Aorta (tissue), 5 donors: ENCODE results near the gene MAD1L1. TPM values are rescaled to one million over a fixed set of nuclear protein-coding genes. Genes with fewer than 3 reads are reported as not detected.

Source experiments
- ATAC-seq: fragments of 200-7000 bp; cut with Tn5 transposase; one replicate; pipeline ENCODE4 v1.9.1; 2022; ENCODE audit warnings: moderate library complexity; ENCODE audit not compliant: low FRiP score
- DNase-seq, 2 donors: peaks; one replicate each; pipeline ENCODE4 v3.0.0-alpha.2; 2020
- H3K27ac ChIP-seq, 2 donors: one replicate each; pipeline ENCODE4 v1.5.1; 2013; ENCODE audit warnings: low read length in 2 of 2, mild to moderate bottlenecking in 2 of 2, moderate library complexity in 2 of 2, control low read depth in 1 of 2, inconsistent platforms in 1 of 2, low read depth in 1 of 2
- H3K27me3 ChIP-seq, 2 donors: one replicate each; pipeline ENCODE4 v1.6.1; 2013; ENCODE audit warnings: control low read depth in 1 of 2, low read length in 1 of 2, mild to moderate bottlenecking in 1 of 2, moderate library complexity in 1 of 2; ENCODE audit not compliant: insufficient read depth in 2 of 2, control insufficient read depth in 1 of 2
- H3K36me3 ChIP-seq, 2 donors: one replicate each; pipeline ENCODE4 v1.6.1; 2013; ENCODE audit warnings: control low read depth in 1 of 2, low read length in 1 of 2, mild to moderate bottlenecking in 1 of 2; ENCODE audit not compliant: insufficient read depth in 2 of 2, control insufficient read depth in 1 of 2
- H3K4me1 ChIP-seq, 2 donors: one replicate each; pipeline ENCODE4 v1.6.1; 2013; ENCODE audit warnings: low read length in 2 of 2, control low read depth in 1 of 2, mild to moderate bottlenecking in 1 of 2, moderate library complexity in 1 of 2; ENCODE audit not compliant: insufficient read depth in 2 of 2, control insufficient read depth in 1 of 2
- H3K4me3 ChIP-seq, 2 donors: one replicate each; pipeline ENCODE4 v1.5.1; 2013; ENCODE audit warnings: low read length in 2 of 2, control low read depth in 1 of 2, mild to moderate bottlenecking in 1 of 2
- H3K9me3 ChIP-seq: one replicate; pipeline ENCODE4 v1.6.1; 2013; ENCODE audit warnings: mild to moderate bottlenecking, low read length; ENCODE audit not compliant: control insufficient read depth
- WGBS, 2 donors: extraction: QIAGEN DNeasy Blood & Tissue Kit; methylation state at CpG; one replicate each; pipeline ENCODE4 v1.1.7; 2013; 5-methylcytosine and 5-hydroxymethylcytosine counted together
- intact Hi-C, 2 donors: fragments of 100-400 bp; cut with DNase I; formaldehyde crosslinking; loops; one replicate each; pipeline versions ENCODE4 v1.14.2 to v1.15.0; 2022
- polyA plus RNA-seq, 2 donors: library from polyadenylated mRNA; stranded (reverse); fragments of 200-250 nt; gene quantifications; one replicate each; pipeline ENCODE4 v1.2.3, GENCODE V29; 2013
- total RNA-seq, 2 donors: library from RNA; stranded (reverse); fragmentation: NEBNext Ultra II Directional; extraction: Animal tissue kit (Norgen Biotek cat#: 25700); gene quantifications; one replicate each; pipeline ENCODE4 v1.2.1, GENCODE V29; 2021
- donor health status: healthy with polysubstance abuse.
- donor health status: Bipolar disorder and iron deficiency.
- donor health status: DM: no; HTN: no; CAD: no.
- donor health status: DM: no; HTN: no; CAD: no.
- donor health status: DM: yes; HTN: yes; CAD: no.

The MAD1L1 gene
- total and polyA plus RNA-seq, 4 donors: 14.8 to 35.8 (median 20.2) TPM

- H3K36me3 ChIP-seq: no peaks in the 10 kb centered on the region
- H3K27me3 ChIP-seq: no peaks in the 10 kb centered on the region
- peaks cover 3% of the 10 kb centered on the region for H3K9me3 ChIP-seq
- H3K4me1 ChIP-seq: no peaks in the 10 kb centered on the region
- 97% methylated on average over 19 of the region's 19 CpGs for WGBS, 2 donors
- ATAC-seq: no peak
- DNase-seq: peak in 1 of 2 donors; percentile 51
- intact Hi-C loops: no loop called here
- H3K27ac ChIP-seq: no peak overlapping the region
- no peak overlapping the region for H3K4me3 ChIP-seq
Observed at GRCh38 chr7:2032876-2033407, 199.8 kb downstream of the MAD1L1 start.

GRCh38 chr7:2032030-2032875 is 200.5 kb downstream of the MAD1L1 start:
- H3K27ac ChIP-seq: no peak overlapping the region
- intact Hi-C loops: no loop called here
- H3K27me3 ChIP-seq: no peaks in the 10 kb centered on the region
- 65 to 67% methylated on average over 26 of the region's 26 CpGs for WGBS, 2 donors
- no peaks in the 10 kb centered on the region for H3K4me1 ChIP-seq
- H3K36me3 ChIP-seq: no peaks in the 10 kb centered on the region
- peak; percentile 16 for ATAC-seq
- peaks cover 3% of the 10 kb centered on the region for H3K9me3 ChIP-seq
- peak; percentile 46 to 67 for DNase-seq
- no peak overlapping the region for H3K4me3 ChIP-seq

GRCh38 chr7:2031451-2031845 is 201.3 kb downstream of the MAD1L1 start:
- Histone ChIP-seq H3K9me3 (peaks cover 3% of the 10 kb centered on the region), H3K4me3 (no peak overlapping the region), H3K36me3 (no peaks in the 10 kb centered on the region), H3K27ac (no peak overlapping the region), H3K4me1 (no peaks in the 10 kb centered on the region), H3K27me3 (no peaks in the 10 kb centered on the region)
- peak; percentile 26 to 44 for DNase-seq
- WGBS, 2 donors: 88 to 90% methylated on average over 13 of the region's 13 CpGs
- intact Hi-C loops: no loop called here
- no peak for ATAC-seq

- 93 to 94% methylated on average over 32 of the region's 32 CpGs for WGBS, 2 donors
- Histone ChIP-seq H3K27ac (no peak overlapping the region), H3K4me1 (no peaks in the 10 kb centered on the region), H3K36me3 (no peaks in the 10 kb centered on the region), H3K27me3 (no peaks in the 10 kb centered on the region), H3K4me3 (no peak overlapping the region), H3K9me3 (peaks cover 3% of the 10 kb centered on the region)
- intact Hi-C loops: no loop called here
- ATAC-seq: peak; percentile 36
- peak; percentile 24 to 64 for DNase-seq
Observed at GRCh38 chr7:2030475-2031450, 202.0 kb downstream of the MAD1L1 start.

DNA sequence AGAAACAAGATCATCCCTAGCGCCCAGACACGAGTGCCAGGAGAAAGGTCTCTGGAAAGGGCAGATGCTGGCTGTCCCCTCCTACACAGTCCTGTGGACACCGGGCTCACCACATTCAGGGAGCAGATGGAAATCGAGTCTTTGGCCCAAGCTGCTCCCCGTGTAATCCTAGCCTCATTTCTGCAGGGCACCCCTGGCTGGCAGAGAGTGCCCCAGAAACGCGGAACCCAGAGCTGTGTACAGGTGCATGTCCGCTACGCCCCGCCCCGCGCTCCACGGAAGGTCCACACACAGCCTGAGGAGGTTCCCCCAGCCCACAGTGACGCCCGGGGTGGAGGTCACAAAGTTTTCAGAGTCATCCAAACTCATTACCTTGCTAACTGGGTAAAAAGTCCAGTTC is 202.8 kb downstream of the MAD1L1 start:
- no peak overlapping the region for H3K27ac ChIP-seq
- no peak for ATAC-seq
- H3K9me3 ChIP-seq: peaks cover 3% of the 10 kb centered on the region
- no peaks in the 10 kb centered on the region for H3K27me3 ChIP-seq
- H3K36me3 ChIP-seq: no peaks in the 10 kb centered on the region
- H3K4me1 ChIP-seq: no peaks in the 10 kb centered on the region
- intact Hi-C loops: no loop called here
- H3K4me3 ChIP-seq: no peak overlapping the region
- WGBS, 2 donors: 97 to 98% methylated on average over 15 of the region's 15 CpGs
- DNase-seq: peak; percentile 24 to 39

DNA sequence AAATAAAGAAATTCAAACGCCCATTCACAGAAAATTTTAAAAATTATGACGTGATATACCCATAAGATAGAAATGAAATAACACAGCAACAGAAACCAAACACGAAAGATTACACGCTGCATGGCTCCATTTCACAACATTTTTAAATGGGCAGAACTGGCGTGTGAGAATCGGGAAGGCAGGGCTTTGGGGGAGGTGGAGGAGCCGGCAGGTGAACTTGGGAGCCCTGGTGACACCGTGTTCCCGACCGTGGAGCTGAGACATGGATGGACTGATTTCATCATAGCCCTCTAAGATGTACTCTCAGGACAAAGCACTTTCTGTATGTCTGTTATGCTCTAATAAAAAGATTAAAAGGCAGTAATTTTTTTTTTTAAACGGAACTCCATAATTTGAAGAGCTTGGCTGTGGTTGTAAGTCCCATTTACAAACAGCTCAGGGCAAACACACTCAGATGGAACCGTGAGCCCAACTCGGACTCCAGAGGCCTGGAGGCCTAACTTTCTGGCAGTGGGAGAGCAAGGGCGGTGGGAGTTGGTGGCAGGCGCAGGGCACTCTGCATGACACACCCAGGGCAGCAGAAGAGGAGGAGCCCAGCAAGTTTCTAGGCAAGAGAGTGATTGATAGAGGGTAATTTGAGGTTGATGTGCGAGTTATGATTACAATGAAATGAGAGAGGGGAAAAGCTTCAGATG is 203.4 kb downstream of the MAD1L1 start:
- Histone ChIP-seq H3K36me3 (no peaks in the 10 kb centered on the region), H3K4me3 (no peak overlapping the region), H3K27me3 (no peaks in the 10 kb centered on the region), H3K27ac (no peak overlapping the region), H3K9me3 (peaks cover 5% of the 10 kb centered on the region), H3K4me1 (no peaks in the 10 kb centered on the region)
- DNase-seq (peak; percentile 15 to 50), ATAC-seq (no peak)
- 97 to 98% methylated on average over 16 of the region's 16 CpGs for WGBS, 2 donors
- intact Hi-C loops: no loop called here

DNA sequence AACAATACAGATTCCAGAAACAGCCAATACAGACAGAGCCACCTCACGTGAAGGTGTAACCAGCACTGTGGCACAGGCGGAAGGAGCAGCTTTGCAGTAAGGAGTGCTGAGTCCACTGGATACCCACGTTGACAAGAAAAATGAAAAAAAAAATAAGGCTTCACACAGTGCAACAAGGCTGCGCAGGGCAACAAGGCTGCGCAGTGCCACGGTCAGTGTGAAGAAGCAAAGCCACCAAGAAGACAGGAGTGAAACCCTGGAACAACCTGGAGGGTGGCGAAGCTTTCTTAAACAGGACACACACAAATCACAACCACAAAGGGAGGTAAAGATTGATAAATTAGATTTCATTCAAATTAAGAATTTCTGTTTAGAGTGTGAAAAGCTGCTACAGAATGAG is 204.0 kb downstream of the MAD1L1 start:
- Histone ChIP-seq H3K27me3 (no peaks in the 10 kb centered on the region), H3K36me3 (no peaks in the 10 kb centered on the region), H3K4me1 (no peaks in the 10 kb centered on the region), H3K27ac (no peak overlapping the region), H3K4me3 (no peak overlapping the region), H3K9me3 (peaks cover 5% of the 10 kb centered on the region)
- intact Hi-C loops: no loop called here
- 97 to 98% methylated on average over 7 of the region's 7 CpGs for WGBS, 2 donors
- DNase-seq (peak; percentile 6 to 9), ATAC-seq (no peak)

GRCh38 chr7:2025188-2025587 is 207.6 kb downstream of the MAD1L1 start:
- WGBS, 2 donors: 97 to 99% methylated on average over 4 of the region's 4 CpGs
- H3K4me3 ChIP-seq: no peak overlapping the region
- ATAC-seq (no peak), DNase-seq (no peak)
- no peaks in the 10 kb centered on the region for H3K36me3 ChIP-seq
- H3K4me1 ChIP-seq: no peaks in the 10 kb centered on the region
- intact Hi-C loops: no loop called here
- H3K27me3 ChIP-seq: no peaks in the 10 kb centered on the region
- no peak overlapping the region for H3K27ac ChIP-seq
- H3K9me3 ChIP-seq: peaks cover 5% of the 10 kb centered on the region
